ENCODE data around the gene KCNC4. TPM values are rescaled to one million over a fixed set of nuclear protein-coding genes. Genes with fewer than 3 reads are reported as not detected.

KCNC4 gene
- total RNA-seq, 1 donor: 6.8 TPM

- no peak for DNase-seq (ENCODE audit: low read depth)
- no peak overlapping the region for H3K4me3 ChIP-seq (ENCODE audit: low read depth, low read length)
- TF ChIP-seq, protein P1, sequence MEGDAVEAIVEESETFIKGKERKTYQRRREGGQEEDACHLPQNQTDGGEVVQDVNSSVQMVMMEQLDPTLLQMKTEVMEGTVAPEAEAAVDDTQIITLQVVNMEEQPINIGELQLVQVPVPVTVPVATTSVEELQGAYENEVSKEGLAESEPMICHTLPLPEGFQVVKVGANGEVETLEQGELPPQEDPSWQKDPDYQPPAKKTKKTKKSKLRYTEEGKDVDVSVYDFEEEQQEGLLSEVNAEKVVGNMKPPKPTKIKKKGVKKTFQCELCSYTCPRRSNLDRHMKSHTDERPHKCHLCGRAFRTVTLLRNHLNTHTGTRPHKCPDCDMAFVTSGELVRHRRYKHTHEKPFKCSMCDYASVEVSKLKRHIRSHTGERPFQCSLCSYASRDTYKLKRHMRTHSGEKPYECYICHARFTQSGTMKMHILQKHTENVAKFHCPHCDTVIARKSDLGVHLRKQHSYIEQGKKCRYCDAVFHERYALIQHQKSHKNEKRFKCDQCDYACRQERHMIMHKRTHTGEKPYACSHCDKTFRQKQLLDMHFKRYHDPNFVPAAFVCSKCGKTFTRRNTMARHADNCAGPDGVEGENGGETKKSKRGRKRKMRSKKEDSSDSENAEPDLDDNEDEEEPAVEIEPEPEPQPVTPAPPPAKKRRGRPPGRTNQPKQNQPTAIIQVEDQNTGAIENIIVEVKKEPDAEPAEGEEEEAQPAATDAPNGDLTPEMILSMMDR (IDR thresholded peaks at IDR 0.05; ENCODE audit: insufficient read depth, low read length): no peak
These were observed 18.3 kb downstream of the KCNC4 start for GRCh38 chr1:110228381-110228780.

GRCh38 chr1:110228869-110229268, 18.8 kb downstream of the KCNC4 start:
- H3K4me3 ChIP-seq (ENCODE audit: low read depth, low read length): no peak overlapping the region
- TF ChIP-seq, protein P1 (IDR thresholded peaks at IDR 0.05; ENCODE audit: insufficient read depth, low read length): no peak
- no peak for DNase-seq (ENCODE audit: low read depth)

GRCh38 chr1:110229348-110230001, 19.4 kb downstream of the KCNC4 start:
- no peak overlapping the region for H3K4me3 ChIP-seq (ENCODE audit: low read depth, low read length)
- TF ChIP-seq, protein P1 (IDR thresholded peaks at IDR 0.05; ENCODE audit: insufficient read depth, low read length): no peak
- peak; percentile 16 for DNase-seq (ENCODE audit: low read depth)

DNA sequence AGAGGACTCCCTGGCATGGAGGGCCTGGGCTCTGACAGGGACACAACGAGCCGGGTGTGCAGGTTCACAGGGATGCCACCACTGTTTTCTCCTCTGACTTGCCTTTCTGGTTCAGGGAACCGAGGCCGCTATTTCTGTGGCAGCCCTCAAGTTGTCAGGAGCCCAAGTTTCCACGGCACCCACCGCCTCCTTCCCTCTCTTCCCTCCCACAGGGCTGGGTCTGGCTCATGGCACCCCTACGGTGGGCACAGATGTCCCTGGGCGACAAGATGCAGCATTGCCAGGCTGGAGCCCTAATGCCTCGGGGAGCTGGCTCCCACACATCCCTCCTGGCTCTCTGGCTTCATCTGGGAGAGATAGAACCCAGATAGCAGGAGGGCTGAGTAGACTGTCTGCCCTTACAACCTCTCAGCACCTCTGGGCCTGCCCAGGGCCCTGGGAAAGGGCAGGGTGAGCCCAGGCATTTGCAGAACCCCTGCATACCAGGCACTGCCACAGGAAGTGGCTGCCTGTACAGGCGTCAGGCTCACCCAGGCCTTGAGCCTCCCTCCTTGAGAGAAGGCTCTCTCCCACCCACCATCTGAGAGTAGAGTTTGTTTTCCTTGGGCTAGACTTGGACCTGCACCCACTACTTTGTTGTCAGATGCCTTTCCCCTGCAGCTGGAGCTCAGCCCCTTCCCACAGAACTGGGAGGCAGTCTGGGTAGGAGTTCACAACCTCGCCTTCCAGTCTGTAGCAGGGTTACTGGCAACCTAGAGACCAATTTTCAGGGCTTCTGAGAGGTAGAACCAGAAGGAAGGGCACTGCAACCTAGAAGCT, 20.5 kb downstream of the KCNC4 start:
- TF ChIP-seq, protein P1 (IDR thresholded peaks at IDR 0.05; ENCODE audit: insufficient read depth, low read length): no peak
- DNase-seq (ENCODE audit: low read depth): no peak
- H3K4me3 ChIP-seq (ENCODE audit: low read depth, low read length): no peak overlapping the region

DNA sequence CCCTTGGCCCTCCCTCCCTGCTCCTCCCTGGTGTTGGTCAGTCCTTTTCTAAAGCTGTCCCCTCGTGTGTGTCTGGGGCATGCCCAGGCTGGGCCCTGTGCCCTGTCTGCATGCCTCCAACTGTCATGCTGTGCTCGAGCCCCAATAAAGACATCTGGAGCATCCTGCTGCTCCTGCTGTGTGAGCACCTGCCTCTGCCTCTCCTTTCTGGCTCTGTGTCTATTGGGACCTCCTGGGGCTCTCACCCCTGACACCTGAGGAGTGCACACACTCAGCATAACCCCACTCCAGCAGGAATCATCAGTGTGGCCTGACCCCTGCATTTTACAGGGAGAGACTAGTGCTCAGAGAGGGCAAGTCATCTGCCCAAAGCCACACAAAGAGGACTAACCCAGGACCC, 23.7 kb downstream of the KCNC4 start:
- no peak overlapping the region for H3K4me3 ChIP-seq (ENCODE audit: low read depth, low read length)
- TF ChIP-seq, protein P1 (IDR thresholded peaks at IDR 0.05; ENCODE audit: insufficient read depth, low read length): no peak
- no peak for DNase-seq (ENCODE audit: low read depth)

DNA sequence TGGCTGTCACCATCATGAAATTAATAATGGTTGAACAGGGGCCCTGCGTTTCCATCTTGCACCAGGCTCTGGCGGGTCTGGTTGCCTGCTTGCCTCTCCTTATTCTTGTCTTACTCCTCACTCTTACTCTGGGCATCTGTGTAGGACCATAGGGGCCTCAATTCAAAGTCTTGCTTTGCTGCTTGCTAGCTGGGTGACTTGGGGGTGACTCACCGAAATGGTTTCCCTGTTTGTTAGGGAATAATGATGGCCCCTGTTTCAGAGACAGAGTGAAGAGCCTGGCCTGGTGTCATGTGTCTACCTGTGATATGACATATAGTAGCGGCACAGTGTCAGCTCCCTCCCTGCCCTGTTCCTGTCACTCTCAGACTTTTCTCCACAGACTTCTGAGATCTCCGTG, 24.6 kb downstream of the KCNC4 start:
- H3K4me3 ChIP-seq (ENCODE audit: low read depth, low read length): no peak overlapping the region
- TF ChIP-seq, protein P1 (IDR thresholded peaks at IDR 0.05; ENCODE audit: insufficient read depth, low read length): no peak
- DNase-seq (ENCODE audit: low read depth): peak; percentile 22
